Measurements from ENCODE around the gene SAP30L. TPM values are rescaled to one million over a fixed set of nuclear protein-coding genes. Genes with fewer than 3 reads are reported as not detected.
A peak's percentile ranks its signal among the peaks of the same experiment; 100 is the strongest.

SAP30L gene
- total and polyA plus RNA-seq, 2 of the 4 experiments (the other 2 are of a cell fraction), result 9.7 to 17.6 TPM

- H3K4ac ChIP-seq (ENCODE audit: low read depth, low read length), result no peak overlapping the region
- H4K20me1 ChIP-seq (ENCODE audit: insufficient read depth, low read length), result no peaks in the 10 kb centered on the region
- dilution Hi-C loops (cut with HindIII; ENCODE audit: low sequenced_read_pairs, unreplicated experiment), result no loop called here
- H3K9ac ChIP-seq (ENCODE audit: low read depth, low read length), result no peak overlapping the region
- intact Hi-C loops (cut with micrococcal nuclease), result no loop called here
- no peak overlapping the region for H2AK9ac ChIP-seq (replicated peaks; ENCODE audit: low read depth, low read length, poor library complexity)
- peaks cover 39% of the 10 kb centered on the region for H3K27me3 ChIP-seq (ENCODE audit: control insufficient read depth, insufficient read depth, low read length)
- H3K14ac ChIP-seq (replicated peaks; ENCODE audit: low read depth, low read length), result no peak overlapping the region
- H3K36me3 ChIP-seq (ENCODE audit: control insufficient read depth, insufficient read depth, low read length), result no peaks in the 10 kb centered on the region
- H3K9me3 ChIP-seq (ENCODE audit: control insufficient read depth, insufficient read depth, low read length), result no peaks in the 10 kb centered on the region
- no peak overlapping the region for H3K27ac ChIP-seq (ENCODE audit: insufficient read depth, low read length)
- ATAC-seq (ENCODE audit: low read depth) (no peak), DNase-seq (no peak)
- in situ Hi-C loops (cut with MboI; ENCODE audit: low sequenced_read_pairs), result no loop called here
- no peak overlapping the region for H4K5ac ChIP-seq (ENCODE audit: low read depth, low read length)
- no peak overlapping the region for H3K4me3 ChIP-seq (ENCODE audit: insufficient read depth, low read depth, low read length)
- CTCF ChIA-PET, result interaction anchor here (0.6 to 1.2 kb wide), 2 partner anchors 9 to 344 kb away, joined by 3 read pairs; no protein-coding TSS in a partner anchor
- H2AK5ac ChIP-seq (ENCODE audit: low read depth, low read length), result no peak overlapping the region
- H3K18ac ChIP-seq (ENCODE audit: low read depth, low read length), result no peak overlapping the region
- H2BK120ac ChIP-seq (ENCODE audit: low read depth, low read length), result no peak overlapping the region
- no peak overlapping the region for H4K8ac ChIP-seq (ENCODE audit: low read depth in 2 of 2, low read length in 2 of 2)
- no peaks in the 10 kb centered on the region for H3K79me1 ChIP-seq (ENCODE audit: low read depth in 1 of 2, low read length in 2 of 2)
- no peak overlapping the region for H2BK5ac ChIP-seq (ENCODE audit: low read depth, low read length, poor library complexity, severe bottlenecking)
- H4K91ac ChIP-seq (ENCODE audit: insufficient read depth, low read depth, low read length), result no peak overlapping the region
- WGBS, 2 experiments (ENCODE audit: extremely low coverage in 2 of 2, insufficient read length in 1 of 2), result 48% methylated on average over 10 of the region's 29 CpGs; no CpG with 5 or more reads in 1 of the 2 experiments
- no peak for TF ChIP-seq RFX5 (IDR thresholded peaks at IDR 0.05; ENCODE audit: low read depth, low read length)
- no peak for TF ChIP-seq CTCF (conservative IDR thresholded peaks at IDR 0.05; ENCODE audit: low read depth, low read length)
- H3K4me2 ChIP-seq (ENCODE audit: low read depth, low read length), result no peak overlapping the region
- H3K9me1 ChIP-seq (ENCODE audit: insufficient read depth, low read length), result no peaks in the 10 kb centered on the region
- no peak overlapping the region for H3K23ac ChIP-seq (ENCODE audit: low read depth, low read length)
- H3K56ac ChIP-seq (ENCODE audit: extremely low read depth, insufficient read depth, low read length), result no peak overlapping the region
- H3K4me1 ChIP-seq (ENCODE audit: control insufficient read depth, insufficient read depth, low read length), result no peaks in the 10 kb centered on the region
- no TSS peak for BruUV-seq (replicated peaks)
- POLR2A ChIA-PET (ENCODE audit: unreplicated experiment), result no interaction called here
- no peak overlapping the region for H2BK20ac ChIP-seq (ENCODE audit: low read depth, low read length)
- H2AFZ ChIP-seq (replicated peaks; ENCODE audit: low read length, poor library complexity), result peak overlapping the region; percentile 32
- H2BK15ac ChIP-seq (ENCODE audit: low read depth, low read length), result no peak overlapping the region
Observed at GRCh38 chr5:154493274-154493673, 47.5 kb downstream of the SAP30L start.

Data from IMR-90 (cell line).